Forelimb muscle (tissue), 1 donor: ENCODE measurements around the gene DCAF8L1. TPM values are rescaled to one million over a fixed set of nuclear protein-coding genes. Genes with fewer than 3 reads are reported as not detected.
"Not testable (repeated sequence)": the region's sequence is repeated elsewhere in the genome, so short reads cannot be mapped to it uniquely, and the experiment has no call there.

Experiments used
- DNase-seq: peaks from one replicate; pipeline ENCODE4 v3.0.0-alpha.2; 2013; ENCODE audit warnings: low read depth
- polyA plus RNA-seq: library from polyadenylated mRNA; unstranded; fragments of 120-200 nt; gene quantifications from one replicate; pipeline ENCODE4 v1.2.1, GENCODE V29; 2013; ENCODE audit not compliant: insufficient read length

The DCAF8L1 gene
- not detected for polyA plus RNA-seq

DNA sequence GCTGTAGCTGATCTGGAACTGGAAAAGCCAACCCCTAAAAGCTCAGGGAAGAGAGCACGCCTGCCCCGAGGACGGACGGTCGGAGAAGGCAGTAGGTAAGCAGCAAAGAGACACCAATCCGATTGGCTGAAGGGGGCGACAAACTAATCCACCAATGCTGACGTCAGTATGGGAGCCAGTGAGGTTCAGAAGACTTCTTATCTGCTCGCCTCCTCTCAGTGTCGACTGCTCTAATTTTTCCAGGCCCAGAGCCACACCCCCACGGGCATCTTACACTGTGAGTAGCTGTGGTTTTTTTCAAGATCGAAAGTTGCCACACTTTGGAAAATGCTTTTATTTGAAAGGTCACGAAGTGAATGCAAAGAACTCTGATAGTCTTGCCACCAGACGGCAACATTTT, at the start of gene DCAF8L1:
Gene DCAF8L1, minus strand, starts transcription at position 101 of the 400 bp plus-strand sequence. CDS start 115 bp downstream, outside the sequence.
- no peak for DNase-seq

DNA sequence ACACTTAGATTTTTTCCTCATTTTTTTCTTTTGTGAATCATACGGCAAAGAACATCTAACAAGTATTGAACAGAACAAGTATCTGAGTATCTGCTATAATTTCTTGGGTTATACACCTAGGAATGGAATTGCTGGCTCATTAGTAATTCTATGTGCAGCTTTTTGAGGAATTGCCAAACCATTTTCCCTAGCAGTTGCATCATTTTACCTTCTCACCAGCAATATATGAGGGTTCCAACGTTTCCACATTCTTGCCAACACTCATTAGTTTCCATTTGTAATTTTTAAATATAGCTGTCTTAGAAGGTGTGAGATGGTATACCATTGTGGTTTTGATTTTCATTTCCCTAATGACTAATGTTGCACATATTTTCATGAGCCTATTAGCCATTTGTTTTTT, 41.1 kb upstream of the DCAF8L1 start:
- no peak for DNase-seq

DNA sequence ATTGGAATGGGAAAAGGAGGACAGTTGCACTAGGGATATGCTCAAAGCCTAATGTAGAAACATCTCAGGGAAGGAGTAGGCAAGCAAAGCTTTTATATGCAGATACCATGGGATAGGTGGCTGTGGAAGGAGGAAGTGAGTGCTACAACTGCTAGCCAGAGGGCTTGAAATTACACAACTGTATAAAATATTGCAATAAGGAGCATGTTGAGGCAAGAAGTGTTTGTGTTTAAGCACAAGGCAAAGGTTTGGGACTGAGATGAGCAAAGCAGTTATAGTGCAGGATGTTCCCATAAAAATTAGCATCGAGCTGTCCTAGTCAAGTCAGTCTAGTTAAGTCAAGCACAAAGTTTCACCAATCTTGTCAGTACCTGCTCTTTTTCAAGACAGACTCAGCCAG, 35.6 kb upstream of the DCAF8L1 start:
- DNase-seq: no peak

DNA sequence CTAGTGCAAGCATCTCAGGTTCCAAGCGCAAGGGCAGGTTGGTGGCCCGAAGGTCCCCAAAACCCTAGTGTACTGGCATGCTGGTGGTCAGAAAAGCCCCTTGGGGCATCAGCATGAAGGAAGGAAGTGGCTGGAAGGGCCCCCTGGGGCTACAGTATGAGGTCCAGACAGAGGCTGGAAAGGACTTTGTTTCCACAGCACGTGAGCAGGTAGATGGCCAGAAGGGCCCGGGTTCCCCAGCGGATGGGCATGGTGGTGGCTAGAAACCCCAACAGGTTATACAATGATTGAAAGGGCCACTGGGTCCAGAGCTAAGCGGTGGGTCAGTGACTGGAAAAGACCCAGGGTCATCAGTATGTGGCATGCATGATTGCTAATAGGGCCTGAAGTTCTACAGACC, 34.7 kb upstream of the DCAF8L1 start:
- DNase-seq: no peak

DNA sequence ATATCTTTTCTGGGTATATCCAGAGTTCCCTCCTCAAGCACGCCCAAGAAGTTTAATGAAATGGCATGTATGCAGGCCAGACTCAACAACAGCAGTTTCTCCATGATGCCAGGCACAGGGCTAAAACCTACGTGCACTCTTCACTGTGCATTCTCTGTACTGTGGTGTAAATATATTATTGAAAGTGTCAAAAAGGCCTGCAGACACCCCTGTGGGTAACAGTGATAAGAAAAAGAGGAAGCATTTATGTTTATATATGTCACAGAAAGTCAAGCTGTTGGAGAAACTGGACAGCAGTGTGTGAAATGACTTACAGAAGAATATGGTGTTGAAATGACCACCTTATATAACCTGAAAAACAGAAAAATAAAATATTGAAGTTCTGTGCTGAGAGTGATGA, 29.6 kb upstream of the DCAF8L1 start:
- no peak for DNase-seq

DNA sequence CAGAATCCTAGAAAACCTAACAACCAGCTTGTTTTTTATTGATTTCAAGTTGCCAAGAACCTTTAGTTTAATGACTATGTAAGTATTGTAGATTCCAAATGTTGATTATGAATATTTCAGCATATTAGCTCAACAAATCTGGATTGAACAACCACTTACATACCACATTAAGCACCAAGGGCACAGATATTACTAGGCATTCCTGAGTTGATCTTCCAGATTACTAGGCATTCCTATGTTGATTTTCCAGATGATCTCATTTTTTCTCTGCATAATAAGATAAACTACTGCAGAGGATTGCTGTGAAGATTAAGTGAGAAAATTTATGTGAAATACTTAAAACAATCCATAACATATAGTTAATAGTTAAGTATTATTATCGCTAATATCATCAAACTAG, 17.4 kb upstream of the DCAF8L1 start:
- DNase-seq: no peak

DNA sequence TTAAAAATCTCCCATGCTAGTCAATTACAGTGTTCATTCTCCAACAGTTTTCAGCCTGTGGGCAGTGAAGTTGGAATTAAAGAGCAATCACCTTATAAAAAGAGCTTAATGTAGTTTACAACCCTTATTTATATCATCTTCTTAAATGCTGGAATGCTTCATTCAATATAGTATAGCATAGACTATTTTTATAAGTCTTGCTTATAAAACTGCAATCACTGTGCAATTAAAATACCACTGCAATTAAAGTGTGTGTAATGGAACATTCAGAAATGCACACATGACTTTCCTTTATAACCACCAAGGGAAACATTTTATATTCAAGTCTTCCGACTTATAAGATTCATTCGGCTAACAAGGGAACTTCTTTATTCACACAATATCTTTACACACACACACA, 16.4 kb upstream of the DCAF8L1 start:
- no peak for DNase-seq

DNA sequence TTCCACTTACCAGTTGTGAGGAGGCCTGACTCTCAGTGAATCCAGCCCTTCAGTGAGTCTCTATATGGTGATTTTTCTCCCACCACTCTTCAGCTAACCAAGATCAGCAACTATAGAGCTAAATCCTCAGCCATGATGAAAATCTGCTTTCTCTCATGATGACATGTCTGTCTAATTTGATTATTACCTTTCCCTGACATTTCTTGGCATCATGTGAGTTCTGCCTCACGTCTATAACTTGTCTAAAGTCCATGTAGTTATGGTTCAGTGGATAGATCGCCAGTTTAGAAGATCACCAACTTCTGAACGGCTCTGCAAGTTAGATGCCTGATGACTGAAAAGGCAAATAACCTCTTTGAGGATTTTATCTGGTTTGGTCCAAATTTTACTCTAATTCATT, 14.9 kb upstream of the DCAF8L1 start:
- no peak for DNase-seq

DNA sequence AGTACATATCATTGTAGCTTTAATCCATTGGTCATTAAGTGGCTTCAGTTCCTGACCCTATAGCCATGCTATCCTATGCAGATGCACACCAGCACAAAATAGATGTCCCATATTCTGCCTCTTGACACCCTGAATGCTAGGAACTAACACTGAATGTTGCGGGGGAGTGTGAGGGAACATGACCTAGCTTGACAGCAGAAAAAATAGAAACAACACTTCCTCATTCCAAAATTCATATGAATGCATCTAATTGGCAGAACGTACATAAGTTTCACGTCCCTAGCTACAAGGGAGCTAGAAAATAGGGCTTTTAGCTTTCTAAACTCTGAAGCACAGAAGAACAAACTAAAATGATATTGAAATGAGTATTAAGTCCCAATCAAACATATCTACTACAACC, 14.4 kb upstream of the DCAF8L1 start:
- no peak for DNase-seq

DNA sequence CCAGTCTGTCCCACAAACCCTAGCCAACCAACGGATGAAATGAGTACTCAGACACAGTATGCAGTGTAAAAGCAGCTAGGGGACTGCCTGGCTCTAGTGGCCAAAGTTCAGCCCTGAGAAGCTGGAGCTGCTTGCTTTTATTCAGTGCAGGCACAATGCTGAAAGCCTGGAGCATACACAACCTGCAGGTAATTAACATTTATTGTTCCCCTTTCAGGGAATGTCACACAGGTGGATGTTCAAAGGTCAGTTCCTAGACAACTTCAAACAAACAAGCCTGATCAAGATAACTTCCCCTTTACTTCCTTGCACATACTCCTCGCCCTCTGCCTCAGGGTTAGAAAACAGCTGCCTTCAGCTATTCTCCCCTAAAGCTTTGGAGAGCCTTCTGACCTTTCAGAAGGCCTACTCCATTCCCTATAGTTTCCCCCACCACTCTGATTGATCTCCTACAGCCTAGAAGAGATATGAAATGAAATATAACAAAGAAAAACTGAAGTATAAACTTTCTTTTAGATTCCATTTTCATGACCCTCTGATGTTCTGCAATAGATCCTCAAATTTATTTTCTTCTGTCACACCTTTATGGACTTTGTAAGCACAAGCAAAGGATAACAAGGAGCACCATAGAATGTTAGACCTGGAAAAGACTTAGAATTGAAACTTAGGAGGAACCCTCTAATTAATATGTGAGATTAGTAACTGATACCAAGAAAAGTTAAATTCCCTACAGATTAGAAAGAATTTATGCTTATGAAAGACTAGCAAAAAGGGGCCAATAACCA, 6.8 kb upstream of the DCAF8L1 start:
- DNase-seq: no peak

DNA sequence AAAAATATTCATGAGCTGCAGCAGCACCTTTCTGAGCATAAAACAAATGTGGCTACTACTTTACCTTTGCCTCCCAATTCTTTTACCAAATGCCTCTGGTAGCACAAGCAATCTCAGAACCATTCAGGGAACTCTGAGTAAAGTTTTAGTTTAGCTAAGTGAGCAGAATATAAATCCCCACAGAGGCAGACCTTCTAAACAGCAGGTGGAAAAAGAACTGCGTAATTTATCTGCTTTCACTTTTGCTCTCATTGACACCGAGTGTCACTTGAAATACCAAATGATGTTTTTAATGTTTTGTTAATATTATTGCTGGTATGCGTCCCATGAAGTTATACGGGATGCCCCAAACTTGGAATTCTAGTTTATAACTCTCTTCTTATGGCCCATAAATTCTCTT, 4.3 kb downstream of the DCAF8L1 start:
- DNase-seq: not testable (repeated sequence)

DNA sequence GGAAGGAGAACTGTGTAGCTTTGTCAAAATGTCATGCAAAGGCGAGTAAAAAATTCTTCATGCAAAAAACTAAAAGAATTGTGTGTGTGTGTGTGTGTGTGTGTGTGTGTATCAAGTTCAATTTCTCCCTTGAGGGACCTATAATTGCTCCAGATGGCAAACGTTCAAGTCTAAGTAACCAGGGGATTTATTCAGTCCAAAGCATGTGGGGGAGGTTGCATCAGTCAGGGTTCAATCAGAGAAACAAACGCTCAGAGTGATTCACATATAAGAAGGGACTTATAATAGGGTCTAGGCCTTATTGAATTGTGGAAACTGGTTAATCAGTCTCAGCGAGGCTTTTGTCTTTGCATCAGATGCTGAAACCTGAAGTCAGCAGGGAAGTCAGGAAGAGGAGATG, 5.0 kb downstream of the DCAF8L1 start:
- DNase-seq: no peak

DNA sequence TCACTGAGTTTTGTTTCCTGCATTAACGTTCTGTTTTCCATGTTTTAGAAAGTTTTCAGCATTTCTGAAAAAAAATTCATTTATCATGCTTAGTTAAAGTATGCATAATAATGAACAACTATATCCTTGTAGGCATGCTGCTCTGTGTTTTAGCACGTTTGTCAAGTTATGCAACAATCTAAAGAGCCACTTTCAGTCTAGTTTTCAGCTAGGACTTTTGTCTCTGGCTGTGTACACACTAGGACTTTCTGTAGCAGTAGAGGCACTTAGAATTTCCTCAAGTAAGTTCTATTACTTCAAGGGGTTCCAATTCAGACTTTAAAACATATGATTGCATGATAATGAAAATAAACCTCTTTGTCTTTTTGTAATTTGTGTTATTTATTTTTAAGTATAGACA, 12.4 kb downstream of the DCAF8L1 start:
- DNase-seq: no peak

DNA sequence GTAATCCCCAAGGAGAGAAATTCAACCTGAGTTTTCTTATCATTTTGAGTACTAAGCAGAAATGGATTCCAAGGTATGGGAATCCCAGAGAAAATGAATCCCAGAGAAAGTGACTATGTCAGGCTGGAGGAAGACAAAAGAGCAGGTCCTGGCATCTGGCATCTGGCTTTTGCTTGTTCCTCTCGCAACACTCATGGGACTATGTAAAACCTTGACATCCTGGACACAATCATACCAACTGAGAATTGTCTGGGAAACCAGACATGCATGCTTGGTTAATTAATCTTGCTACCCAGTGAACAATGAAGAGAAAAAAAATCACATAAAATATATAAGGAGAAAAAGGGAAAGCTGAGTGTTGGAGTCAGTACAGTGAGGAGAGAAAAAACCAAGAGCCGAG, 12.9 kb downstream of the DCAF8L1 start:
- DNase-seq: no peak

DNA sequence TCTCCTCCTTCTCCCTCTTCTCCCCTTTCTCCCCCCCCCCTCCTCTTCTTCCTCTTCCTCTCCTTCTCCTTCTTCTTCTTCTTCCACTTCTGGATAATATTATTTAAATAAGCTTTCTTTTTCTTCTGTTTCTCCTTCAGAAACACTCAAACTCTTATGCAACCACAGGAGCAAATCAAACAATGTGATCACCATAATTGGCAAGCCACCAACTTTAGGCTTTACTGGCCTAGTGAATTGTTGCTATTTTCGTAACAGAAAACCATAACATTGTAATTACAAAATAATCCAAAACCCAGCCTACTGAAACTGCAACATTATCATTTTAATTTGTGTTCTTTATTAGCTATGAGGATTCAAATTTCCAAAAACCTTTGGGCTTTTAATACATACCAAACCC, 14.3 kb downstream of the DCAF8L1 start:
- DNase-seq: peak; percentile 5

DNA sequence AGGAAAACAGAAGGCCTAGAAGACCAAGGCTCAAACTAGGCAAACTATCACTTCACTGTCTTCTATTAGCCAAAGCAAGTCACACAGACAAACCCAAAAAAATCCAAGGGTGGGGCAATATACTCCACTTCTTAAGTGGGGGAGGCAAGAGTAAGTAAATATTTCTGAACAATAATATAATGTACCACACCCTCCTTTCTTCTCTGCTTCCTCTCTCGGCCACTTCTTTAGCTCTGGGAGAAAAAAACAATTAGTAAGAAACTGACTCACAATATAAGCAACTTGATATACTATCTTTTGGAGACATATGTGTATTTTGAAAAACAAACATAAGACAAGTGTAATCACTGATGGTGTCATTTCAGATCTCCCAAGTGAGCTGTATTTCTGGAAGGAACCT, 14.8 kb downstream of the DCAF8L1 start:
- no peak for DNase-seq

DNA sequence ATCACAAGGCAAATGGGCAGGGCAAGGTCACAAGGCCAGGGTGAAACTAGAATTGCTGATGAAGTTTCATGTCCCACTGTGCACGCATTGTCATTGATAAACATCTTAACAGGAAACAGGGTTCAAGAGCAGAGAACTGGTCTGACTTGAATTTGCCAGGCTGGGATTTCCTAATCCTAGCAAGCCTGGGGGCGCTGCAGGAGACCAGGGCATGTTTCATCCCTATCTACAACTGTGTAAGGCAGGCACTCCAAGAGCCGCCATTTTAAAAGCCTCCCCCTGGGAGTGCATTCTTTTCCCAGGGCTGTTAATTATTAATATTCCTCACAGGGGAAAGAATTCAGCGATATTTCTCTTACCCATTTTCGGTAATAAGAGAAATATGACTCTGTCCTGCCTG, 15.9 kb downstream of the DCAF8L1 start:
- DNase-seq: not testable (repeated sequence)

DNA sequence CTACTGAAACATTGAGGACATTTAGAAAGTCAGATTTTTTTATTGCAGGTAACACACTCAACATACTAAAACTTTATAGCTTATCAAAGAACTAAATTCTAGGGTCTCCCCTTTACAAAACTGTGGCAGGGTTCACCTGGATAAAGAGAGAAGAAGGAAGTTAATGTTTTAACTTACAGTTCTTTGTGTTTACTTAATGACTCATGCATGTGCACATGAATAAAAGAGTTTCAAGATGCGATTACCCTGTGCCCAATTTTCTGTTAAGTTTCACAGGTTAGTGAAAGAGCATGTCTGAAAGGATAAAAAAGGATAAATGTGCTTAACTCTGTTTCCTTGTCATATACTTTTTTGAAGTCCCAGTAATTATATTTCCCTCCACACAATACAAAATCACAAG, 16.8 kb downstream of the DCAF8L1 start:
- no peak for DNase-seq

DNA sequence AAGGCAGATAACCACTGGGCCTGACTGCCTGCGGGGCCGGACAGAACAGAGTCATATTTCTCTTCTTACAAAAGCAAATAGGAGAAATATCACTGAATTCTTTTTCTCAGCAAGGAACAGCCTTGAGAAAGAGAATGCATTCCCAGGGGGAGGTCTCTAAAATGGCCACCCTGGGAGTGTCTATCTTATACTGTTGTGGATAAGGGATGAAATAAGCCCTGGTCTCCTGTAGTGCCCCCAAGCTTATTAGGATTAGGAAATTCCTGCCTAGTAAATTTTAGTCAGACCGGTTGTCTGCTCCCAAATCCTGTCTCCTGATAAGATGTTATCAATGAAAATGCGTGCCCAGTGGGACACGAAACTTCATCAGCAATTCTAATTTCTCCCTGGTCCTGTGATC, 20.8 kb downstream of the DCAF8L1 start:
- DNase-seq: not testable (repeated sequence)

DNA sequence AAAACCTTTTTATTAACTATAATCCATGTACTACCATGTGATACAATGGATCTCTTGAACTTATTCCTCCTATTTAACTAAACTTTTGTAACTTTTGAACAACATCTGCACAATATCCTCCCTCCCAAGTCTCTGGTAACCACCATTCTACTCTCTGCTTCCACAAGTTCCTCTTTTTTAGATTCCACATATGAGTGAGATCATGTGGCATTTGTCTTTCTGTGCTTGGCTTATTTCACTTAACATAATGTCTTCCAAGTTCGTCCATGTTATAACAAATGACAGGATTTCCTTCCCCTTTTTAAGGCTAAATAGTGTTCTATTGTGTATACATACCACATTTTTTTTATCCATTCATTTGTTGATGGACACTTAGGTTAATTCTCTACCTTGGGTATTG, 28.1 kb downstream of the DCAF8L1 start:
- DNase-seq: no peak

DNA sequence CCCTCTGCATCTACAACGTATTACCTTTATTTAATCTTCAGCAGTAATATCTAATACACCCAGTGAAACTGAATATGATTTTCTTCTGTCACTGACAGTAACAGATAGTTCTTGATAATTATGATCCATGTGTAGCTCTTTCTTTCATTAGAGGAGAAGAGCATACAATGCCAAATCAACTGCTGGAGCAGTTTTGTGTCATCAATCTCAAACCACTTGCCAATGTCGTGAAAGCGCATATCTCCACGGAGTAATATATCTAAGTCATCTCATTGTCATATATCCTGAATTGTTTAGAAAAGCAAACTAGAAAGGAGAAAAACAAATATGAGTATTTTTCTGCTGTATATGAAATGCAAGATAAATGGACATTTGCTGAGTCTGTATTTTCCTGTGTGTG, 47.9 kb downstream of the DCAF8L1 start:
- no peak for DNase-seq
